Loucy (cell line): ENCODE results near the gene UVRAG.

Experiments used
- CTCF ChIP-seq: fragments of 200-600 bp; sonication (generic); conservative IDR thresholded peaks from 2 replicates; pipeline ENCODE4 v1.5.1; 2014; ENCODE audit warnings: mild to moderate bottlenecking, antibody characterized with exemption, low read length
- EZH2phosphoT487 ChIP-seq: fragments of 200-600 bp; IDR thresholded peaks from 2 replicates; pipeline ENCODE4 v1.6.1; 2018; ENCODE audit warnings: antibody characterized with exemption, mild to moderate bottlenecking, moderate library complexity, borderline replicate concordance

GRCh38 chr11:75905434-75905833 lies 90.4 kb downstream of the UVRAG start:
- no peak for TF ChIP-seq CTCF
- no peak for TF ChIP-seq EZH2phosphoT487
